ENCODE results near the gene GSG1L2.
"Not testable (repeated sequence)": the region's sequence is repeated elsewhere in the genome, so short reads cannot be mapped to it uniquely, and the experiment has no call there.

Gene GSG1L2

GRCh38 chr17:9788601-9789000 lies 33.3 kb downstream of the GSG1L2 start:
- no peak for DNase-seq

DNA sequence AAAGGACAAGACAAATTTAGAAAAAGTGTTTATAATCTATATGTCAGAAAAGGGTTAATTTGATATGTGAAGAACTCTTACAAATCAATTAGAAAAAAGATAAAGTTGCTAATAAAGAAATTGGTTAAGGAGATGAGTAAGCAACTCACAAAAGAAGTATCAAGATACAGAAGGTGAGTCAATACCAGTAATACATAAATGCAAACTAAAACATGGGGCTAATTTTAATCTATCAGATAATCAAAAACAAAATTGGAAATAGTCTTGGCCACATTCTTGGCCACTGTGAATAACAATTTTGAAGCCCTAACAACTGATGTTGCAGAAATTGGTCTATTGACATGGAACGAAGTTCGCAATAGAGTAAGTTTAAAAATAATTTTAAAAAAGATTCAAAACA lies 37.3 kb downstream of the GSG1L2 start:
- no peak for DNase-seq

DNA sequence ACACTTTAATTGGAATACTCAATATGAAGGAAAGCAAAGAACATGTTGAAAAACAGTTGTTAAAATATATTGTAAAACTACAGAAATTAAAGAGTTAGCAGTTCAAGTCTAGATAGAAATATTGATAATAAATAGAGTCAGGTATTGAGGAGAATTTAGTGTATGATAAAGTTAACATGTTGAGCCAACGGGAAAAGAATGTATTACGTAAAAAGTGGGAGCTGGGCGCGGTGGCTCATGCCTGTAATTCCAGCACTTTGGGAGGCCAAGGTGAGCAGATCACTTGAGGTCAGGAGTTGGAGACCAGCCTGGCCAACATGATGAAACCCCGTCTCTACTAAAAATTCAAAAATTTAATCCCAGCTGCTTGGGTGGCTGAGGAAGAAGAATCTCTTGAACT lies 38.4 kb downstream of the GSG1L2 start:
- not testable (repeated sequence) for DNase-seq

GRCh38 chr17:9783050-9783449 lies 38.8 kb downstream of the GSG1L2 start:
- no peak for DNase-seq

DNA sequence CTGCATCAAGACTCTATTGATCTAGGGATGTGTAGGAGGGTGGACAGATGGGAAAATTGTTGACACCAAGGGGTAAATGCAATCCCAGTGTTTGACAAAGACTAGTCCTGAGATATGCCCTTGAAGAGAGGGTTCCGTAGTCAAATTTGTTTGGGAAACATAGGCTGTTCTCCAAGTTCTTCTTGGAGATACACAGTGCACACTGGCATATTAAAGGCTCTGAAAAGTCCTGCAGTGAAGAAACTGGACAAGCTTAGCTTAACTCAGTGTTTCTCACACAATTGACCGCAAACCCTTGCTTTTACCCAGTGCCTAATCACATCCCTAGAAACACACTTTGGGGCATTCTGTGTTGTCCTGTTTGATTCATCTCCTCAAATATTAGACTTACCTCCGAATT lies 41.3 kb downstream of the GSG1L2 start:
- DNase-seq, result no peak

GRCh38 chr17:9776911-9777310 lies 45.0 kb downstream of the GSG1L2 start:
- DNase-seq, result no peak

DNA sequence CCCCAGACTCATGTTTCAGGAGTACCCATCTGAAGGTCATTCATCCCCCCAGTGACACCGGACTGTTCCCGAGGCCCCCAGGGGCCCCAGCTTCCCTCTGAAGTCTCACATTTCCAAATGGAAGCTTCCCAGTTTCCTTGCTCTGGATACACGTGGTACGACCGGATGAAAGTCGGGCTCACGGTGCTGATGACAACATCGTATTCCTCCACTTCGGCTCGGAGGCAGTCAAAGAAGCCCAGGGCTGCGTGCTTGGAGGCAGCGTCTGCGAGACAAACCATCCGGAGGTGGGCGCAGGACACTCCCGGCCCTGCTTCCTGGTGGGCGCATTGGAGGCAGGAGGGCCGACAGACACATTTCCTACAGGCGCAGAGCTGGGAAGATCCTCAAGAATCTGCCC lies 49.2 kb downstream of the GSG1L2 start:
- DNase-seq, result no peak

GRCh38 chr17:9771465-9771864 lies 50.4 kb downstream of the GSG1L2 start:
- no peak for DNase-seq

GRCh38 chr17:9769036-9769695 lies 52.7 kb downstream of the GSG1L2 start:
- DNase-seq, result no peak

GRCh38 chr17:9768381-9768934 lies 53.4 kb downstream of the GSG1L2 start:
- peak; percentile 28 for DNase-seq

GRCh38 chr17:9767432-9767991 lies 54.4 kb downstream of the GSG1L2 start:
- DNase-seq, result no peak

DNA sequence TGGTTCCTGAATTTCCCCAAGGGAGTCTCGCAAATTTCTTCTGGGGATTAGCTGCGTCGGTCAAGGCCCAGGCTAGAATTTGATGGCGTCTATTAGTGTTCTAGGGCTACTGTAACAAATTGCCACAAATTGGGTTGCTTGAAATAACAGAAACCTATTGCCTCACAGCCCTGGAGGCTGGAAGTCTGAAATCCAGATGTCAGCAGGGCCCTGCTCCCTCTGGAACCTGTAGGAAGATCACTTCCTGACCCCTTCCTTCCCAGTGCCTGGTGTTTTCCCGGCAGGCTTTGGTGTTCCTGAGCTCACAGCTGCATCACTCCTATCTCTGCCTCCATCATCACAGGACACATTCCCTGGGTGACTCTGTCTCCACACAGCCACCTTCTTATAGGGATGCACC lies 54.9 kb downstream of the GSG1L2 start:
- DNase-seq, result no peak

- no peak for DNase-seq
Observed at GRCh38 chr17:9765322-9765721, 56.6 kb downstream of the GSG1L2 start.

DNA sequence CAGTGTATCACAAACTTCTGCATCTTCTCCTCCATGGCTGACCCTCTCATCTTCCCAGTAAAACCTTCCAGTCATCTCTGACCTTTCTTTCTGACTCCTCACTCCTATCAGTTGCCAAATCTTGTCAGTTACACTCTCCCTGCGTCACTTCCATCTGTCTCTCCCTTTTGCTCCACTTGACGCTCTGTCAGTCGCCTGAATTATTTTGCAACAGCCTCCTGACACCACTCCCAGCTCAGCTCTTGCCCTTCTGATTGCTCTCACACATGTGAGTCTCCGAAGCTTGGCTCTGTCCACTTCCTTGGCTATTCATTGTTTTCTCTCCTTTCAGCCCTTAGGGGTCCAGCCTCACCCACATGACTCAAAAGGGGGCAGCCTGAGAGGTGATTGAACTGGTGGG lies 58.2 kb downstream of the GSG1L2 start:
- DNase-seq, result no peak

- no peak for DNase-seq
Observed at GRCh38 chr17:9760266-9760665, 61.6 kb downstream of the GSG1L2 start.

GRCh38 chr17:9755083-9755482 lies 66.8 kb downstream of the GSG1L2 start:
- DNase-seq, result no peak
